Cardiac fibroblast (primary cell): ENCODE measurements around the gene EPHB6.
A peak's percentile ranks its signal among the peaks of the same experiment; 100 is the strongest.

ENCODE experiments used
- DNase-seq, 2 donors: peaks; one replicate each; pipeline versions ENCODE4 v3.0.0 to v3.0.0-alpha.2; 2010; ENCODE audit warnings: low read depth in 2 of 2
- H3K4me3 ChIP-seq, 2 donors: replicated peaks in 1 of 2; 1 replicate in 1 of 2; 2 replicates in 1 of 2; pipeline ENCODE4 v1.5.1; 2011; ENCODE audit warnings: low read depth in 2 of 2, low read length in 2 of 2, mild to moderate bottlenecking in 2 of 2, moderate library complexity in 1 of 2
- CTCF ChIP-seq: IDR thresholded peaks from one replicate; pipeline ENCODE4 v1.5.1; 2011; ENCODE audit warnings: low read depth, mild to moderate bottlenecking, low read length, inconsistent platforms

The EPHB6 gene

GRCh38 chr7:142854372-142855113 lies at the start of gene EPHB6:
TSS of gene EPHB6 (plus strand) at chr7:142855076. CDS start at chr7:142863228, 8,152 bp downstream.
- TF ChIP-seq CTCF: no peak
- peak within 1 kb of the TSS; percentile 70 to 71 for H3K4me3 ChIP-seq
- peak; percentile 56 to 75 for DNase-seq

- DNase-seq: no peak
- H3K4me3 ChIP-seq: no peak overlapping the region
- TF ChIP-seq CTCF: no peak
Observed at GRCh38 chr7:142805350-142806021, 49.4 kb upstream of the EPHB6 start.

- no peak overlapping the region for H3K4me3 ChIP-seq
- no peak for TF ChIP-seq CTCF
- DNase-seq: no peak
Observed at GRCh38 chr7:142806022-142806356, 48.9 kb upstream of the EPHB6 start.

- no peak overlapping the region for H3K4me3 ChIP-seq
- TF ChIP-seq CTCF: no peak
- DNase-seq: no peak
Observed at GRCh38 chr7:142806957-142807356, 47.9 kb upstream of the EPHB6 start.

- TF ChIP-seq CTCF: no peak
- DNase-seq: peak in 1 of 2 donors; percentile 69
- H3K4me3 ChIP-seq: no peak overlapping the region
Observed at GRCh38 chr7:142807855-142808460, 46.9 kb upstream of the EPHB6 start.

- no peak for DNase-seq
- H3K4me3 ChIP-seq: no peak overlapping the region
- TF ChIP-seq CTCF: no peak
Observed at GRCh38 chr7:142808461-142808801, 46.4 kb upstream of the EPHB6 start.
